Bladder microvascular endothelial cell (primary cell): ENCODE results near the gene ATP6V0D1. TPM values are rescaled to one million over a fixed set of nuclear protein-coding genes. Genes with fewer than 3 reads are reported as not detected.

Source experiments
- total RNA-seq: library from RNA; depleted of rRNA; stranded (reverse); fragments of >200 nt; gene quantifications from 2 replicates; pipeline ENCODE4 v1.2.3, GENCODE V29; 2014

The ATP6V0D1 gene
- 72.7 and 134 TPM in 2 replicates for total RNA-seq

DNA sequence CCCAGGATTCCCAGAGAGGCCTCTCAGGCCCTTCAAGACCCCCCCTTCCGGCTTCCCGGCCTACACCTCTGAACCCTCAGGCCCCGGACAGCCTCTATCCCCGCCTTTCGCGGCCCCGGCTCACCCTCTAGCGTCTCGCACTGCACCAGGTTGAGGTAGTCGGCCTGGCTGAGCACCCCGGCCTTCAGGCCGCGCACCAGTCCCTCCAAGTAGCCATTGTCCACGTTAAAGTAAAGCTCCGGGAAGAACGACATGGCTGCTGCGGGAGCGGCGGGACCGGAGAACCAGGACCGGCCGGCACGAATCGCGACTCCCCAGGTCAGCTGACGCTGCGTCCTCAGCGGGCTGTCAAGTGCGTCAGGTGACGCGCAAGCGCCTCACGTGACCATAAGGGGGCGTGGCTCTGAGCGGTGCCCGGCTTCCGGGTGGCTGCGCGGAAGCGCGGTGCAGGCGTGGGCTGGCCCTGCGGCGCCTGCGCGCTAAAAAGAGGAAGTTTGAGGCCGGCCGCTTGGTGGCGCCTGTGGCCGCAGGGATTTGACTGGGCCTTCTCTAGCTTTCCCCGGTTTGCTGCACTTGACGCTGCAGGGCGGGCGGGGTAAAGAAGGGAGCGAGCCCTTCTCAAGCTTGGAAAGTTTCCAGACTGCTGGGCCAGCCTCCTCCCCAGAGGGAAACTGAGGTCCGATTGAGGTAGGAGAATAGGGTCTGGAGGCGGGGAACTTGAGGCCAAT is at the start of gene ATP6V0D1:
Gene ATP6V0D1 (minus strand): TSS at position 325 of the 728 bp plus-strand sequence. CDS start 71 bp downstream, at position 254.

GRCh38 chr16:67528222-67528869 is 47.4 kb upstream of the ATP6V0D1 start, which contains the start of gene RIPOR1:
Gene RIPOR1, plus strand, starts transcription at chr16:67528829. Its CDS starts 9,618 bp downstream, at chr16:67538447.

DNA sequence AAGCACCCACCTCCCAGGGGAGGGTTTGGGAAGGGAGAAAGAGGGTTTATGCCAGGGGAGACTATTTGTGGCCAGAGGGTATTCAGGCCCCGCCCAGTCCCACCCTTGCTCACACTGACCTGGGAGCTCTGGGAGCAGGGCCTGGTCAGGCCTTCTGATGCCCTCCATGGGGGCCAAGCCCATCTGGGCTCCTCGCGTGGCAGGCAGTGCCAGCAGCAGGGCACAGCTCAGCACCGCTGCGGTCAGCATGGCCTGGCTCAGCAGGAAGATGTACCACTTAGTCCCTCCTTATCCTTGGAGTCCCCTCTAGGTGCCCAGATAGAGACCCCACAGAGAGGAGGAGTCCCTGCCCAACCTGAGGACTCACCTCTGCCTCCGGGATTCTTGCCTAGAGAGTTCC is 2.2 kb upstream of the ATP6V0D1 start, which contains the start of gene AGRP:
Gene AGRP (minus strand): TSS at position 398 of the 400 bp plus-strand sequence. CDS start 149 bp downstream, at position 249.

GRCh38 chr16:67430977-67431774 is 49.8 kb downstream of the ATP6V0D1 start, which contains the start of gene HSD11B2:
Gene HSD11B2, plus strand, starts transcription at chr16:67431121. Its CDS starts 128 bp downstream, at chr16:67431249.

DNA sequence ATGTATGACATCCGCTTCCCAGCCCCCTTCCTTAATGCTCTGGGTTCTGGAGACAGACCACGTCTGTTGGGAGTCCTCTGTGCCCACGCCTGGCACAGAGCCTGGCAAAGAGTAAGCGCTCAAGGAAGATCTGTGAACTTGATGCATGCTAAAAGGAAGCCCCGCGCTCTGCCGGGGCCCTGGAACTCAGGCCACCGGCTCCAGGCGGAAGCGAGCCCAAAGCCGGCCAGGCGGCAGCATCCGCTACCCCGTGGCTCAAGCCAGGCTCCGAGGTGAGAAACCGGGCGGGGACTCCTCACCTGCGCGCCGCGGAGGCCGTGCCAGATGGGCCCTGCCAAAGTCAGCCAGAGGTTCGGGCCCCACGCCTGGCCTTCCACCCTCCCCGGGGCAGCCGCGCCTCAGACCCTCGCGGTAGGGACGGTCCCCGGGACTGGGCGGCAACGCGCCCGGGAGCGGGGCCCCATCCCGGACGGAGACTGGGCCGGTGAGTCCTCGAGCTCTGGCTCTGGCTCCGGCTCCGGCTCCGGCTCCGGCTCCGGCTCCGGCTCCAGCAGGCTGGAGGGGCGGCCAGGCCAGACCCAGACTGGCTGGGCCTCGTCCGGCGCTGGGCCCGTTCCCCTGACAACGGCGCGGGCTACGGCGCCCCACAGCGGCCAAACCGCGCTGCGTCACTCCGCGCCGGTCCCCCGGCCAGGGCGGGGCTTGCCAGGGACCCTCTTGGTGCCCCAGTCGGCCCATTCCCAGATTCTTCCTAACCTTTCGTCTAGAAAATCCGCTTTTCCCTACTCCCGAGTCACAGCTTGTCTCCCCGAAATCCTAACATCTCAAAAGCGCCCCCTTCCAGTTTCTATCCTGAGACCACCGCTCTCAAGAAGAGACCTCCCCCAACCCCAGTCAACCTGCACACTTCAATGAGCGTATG is 64.8 kb downstream of the ATP6V0D1 start, which contains the start of gene ZDHHC1:
Gene ZDHHC1 (minus strand): TSS at position 606 of the 922 bp plus-strand sequence. CDS start 8,702 bp downstream, outside the sequence.

DNA sequence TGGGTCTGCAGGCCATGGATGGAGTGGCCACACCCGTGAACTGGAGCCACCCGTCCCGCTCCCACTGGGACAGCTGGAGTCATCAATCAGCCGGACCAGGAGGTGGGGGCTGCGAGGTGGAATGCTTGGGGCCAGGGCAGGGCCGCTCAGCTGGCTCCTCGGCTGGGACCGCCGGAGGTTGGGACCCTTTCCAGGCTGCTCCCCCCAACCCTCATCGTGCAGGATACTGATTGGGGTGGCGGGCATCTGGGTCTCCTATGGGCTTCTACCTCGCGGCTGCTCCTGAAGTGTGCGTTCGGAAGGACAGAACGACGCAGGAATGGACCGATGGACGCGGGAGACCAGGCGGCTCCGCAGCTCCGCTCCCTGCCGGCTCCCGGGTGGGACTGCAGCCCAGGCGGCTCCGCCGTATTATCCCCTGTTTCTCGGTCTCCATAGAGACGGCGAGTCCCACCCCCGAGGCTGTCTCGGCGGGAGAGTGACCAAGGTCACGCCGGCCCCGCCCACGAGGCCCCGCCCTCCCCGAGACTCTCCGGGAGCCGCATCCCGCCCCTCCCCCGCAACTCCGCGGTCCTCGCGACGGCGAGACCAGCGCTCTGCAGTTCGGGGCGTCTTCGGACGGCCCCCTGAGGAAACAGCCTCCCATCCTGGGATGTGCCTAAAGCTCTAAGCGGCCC is 87.7 kb downstream of the ATP6V0D1 start, which contains the start of gene TPPP3:
Gene TPPP3 (minus strand): TSS at position 388 of the 677 bp plus-strand sequence. CDS start 2,387 bp downstream, outside the sequence.

Other genes starting within 250 kb of the ATP6V0D1 start
- 17.5 and 26.0 TPM in 2 replicates for gene FHOD1, start 233.7 kb downstream of the ATP6V0D1 start, total RNA-seq
- gene SLC9A5, start 232.2 kb downstream of the ATP6V0D1 start, total RNA-seq = 0.32 and 0.82 TPM in 2 replicates
- 7.0 and 11.4 TPM in 2 replicates for gene PLEKHG4, start 201.6 kb downstream of the ATP6V0D1 start, total RNA-seq
- gene KCTD19, start 154.4 kb downstream of the ATP6V0D1 start, total RNA-seq = 0.16 TPM in 1 of 2 replicates, not detected in the other
- under 0.01 and 0.38 TPM in 2 replicates for gene LRRC36, start 154.3 kb downstream of the ATP6V0D1 start, total RNA-seq
- gene TPPP3, start 87.7 kb downstream of the ATP6V0D1 start, total RNA-seq = 0.13 TPM in 1 of 2 replicates, not detected in the other
- gene ZDHHC1, start 64.7 kb downstream of the ATP6V0D1 start, total RNA-seq = 2.8 and 5.6 TPM in 2 replicates
- 0.16 and 0.38 TPM in 2 replicates for gene HSD11B2, start 50.0 kb downstream of the ATP6V0D1 start, total RNA-seq
- not detected in 2 replicates for gene AGRP, start 2.4 kb upstream of the ATP6V0D1 start, total RNA-seq
- 45.2 and 144 TPM in 2 replicates for gene RIPOR1, start 47.7 kb upstream of the ATP6V0D1 start, total RNA-seq
- 20.1 and 28.3 TPM in 2 replicates for gene CTCF, start 81.4 kb upstream of the ATP6V0D1 start, total RNA-seq
- 0.25 and 0.49 TPM in 2 replicates for gene CARMIL2, start 164.0 kb upstream of the ATP6V0D1 start, total RNA-seq
- 13.4 and 14.4 TPM in 2 replicates for gene ACD, start 179.1 kb upstream of the ATP6V0D1 start, total RNA-seq
- gene PARD6A, start 179.8 kb upstream of the ATP6V0D1 start, total RNA-seq = 2.5 and 2.8 TPM in 2 replicates
- gene ENKD1, start 185.6 kb upstream of the ATP6V0D1 start, total RNA-seq = 14.3 and 14.9 TPM in 2 replicates
- 2.0 and 2.8 TPM in 2 replicates for gene C16orf86, start 185.7 kb upstream of the ATP6V0D1 start, total RNA-seq
- gene GFOD2, start 238.2 kb upstream of the ATP6V0D1 start, total RNA-seq = 40.5 and 62.6 TPM in 2 replicates